GM18909 (cell line): ENCODE measurements around the gene CENPW.

Experiments used
- ATAC-seq: cut with Tn5 transposase; IDR thresholded peaks from one replicate; pipeline ENCODE4 v1.9.1; 2021; ENCODE audit warnings: mild to moderate bottlenecking; ENCODE audit not compliant: unreplicated experiment, poor library complexity

CENPW gene

GRCh38 chr6:126367849-126368248 lies 27.9 kb downstream of the CENPW start:
- ATAC-seq, result no peak

- ATAC-seq, result no peak
Observed at GRCh38 chr6:126372626-126373025, 32.7 kb downstream of the CENPW start.

GRCh38 chr6:126373344-126373743 lies 33.4 kb downstream of the CENPW start:
- no peak for ATAC-seq

- ATAC-seq, result no peak
Observed at GRCh38 chr6:126374372-126374771, 34.5 kb downstream of the CENPW start.

GRCh38 chr6:126376682-126377081 lies 36.8 kb downstream of the CENPW start:
- no peak for ATAC-seq

- no peak for ATAC-seq
Observed at GRCh38 chr6:126377594-126378153, 37.8 kb downstream of the CENPW start.

GRCh38 chr6:126380072-126380583 lies 40.2 kb downstream of the CENPW start:
- ATAC-seq, result no peak

- ATAC-seq, result no peak
Observed at GRCh38 chr6:126381498-126381897, 41.6 kb downstream of the CENPW start.

- no peak for ATAC-seq
Observed at GRCh38 chr6:126383203-126383602, 43.3 kb downstream of the CENPW start.

- ATAC-seq, result no peak
Observed at GRCh38 chr6:126385536-126385935, 45.6 kb downstream of the CENPW start.

- no peak for ATAC-seq
Observed at GRCh38 chr6:126388104-126388598, 48.2 kb downstream of the CENPW start.

- ATAC-seq, result no peak
Observed at GRCh38 chr6:126396131-126396530, 56.2 kb downstream of the CENPW start.
